Activated naive CD8-positive, alpha-beta T cell treated with anti-CD3 and anti-CD28 coated beads, Interleukin-2, amount 50 U/mL, for 16 hours (primary cell): Measurements from ENCODE around the gene FRMD8.

Experiments used
- DNase-seq: peaks from one replicate; pipeline ENCODE4 v3.0.0-alpha.2; 2020; ENCODE audit warnings: low read depth, low spot score

The FRMD8 gene

GRCh38 chr11:65376138-65376713 lies 10.2 kb upstream of the FRMD8 start:
- no peak for DNase-seq

- DNase-seq, result no peak
These were observed 9.4 kb upstream of the FRMD8 start for GRCh38 chr11:65377036-65377435.

DNA sequence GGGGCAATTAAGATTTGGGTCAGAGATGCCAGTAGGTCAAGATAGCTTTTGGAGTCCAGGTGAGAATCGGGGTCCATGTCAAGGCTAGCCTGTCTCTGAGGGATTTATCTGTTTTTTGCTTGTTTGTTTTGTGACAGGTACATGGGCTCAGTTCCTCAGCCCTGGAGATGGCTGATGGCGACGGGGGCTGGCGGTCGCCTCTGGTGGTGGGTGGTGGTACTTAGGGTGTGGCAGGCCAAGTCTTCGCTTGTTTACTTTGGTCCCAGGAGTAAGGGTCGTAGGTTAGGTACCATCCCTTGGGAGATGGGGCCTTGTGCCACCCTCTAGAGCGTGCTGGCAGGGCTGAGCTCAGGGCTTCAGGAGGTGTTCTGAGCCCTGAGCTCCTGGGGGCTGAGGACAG lies 8.7 kb upstream of the FRMD8 start:
- DNase-seq, result no peak

DNA sequence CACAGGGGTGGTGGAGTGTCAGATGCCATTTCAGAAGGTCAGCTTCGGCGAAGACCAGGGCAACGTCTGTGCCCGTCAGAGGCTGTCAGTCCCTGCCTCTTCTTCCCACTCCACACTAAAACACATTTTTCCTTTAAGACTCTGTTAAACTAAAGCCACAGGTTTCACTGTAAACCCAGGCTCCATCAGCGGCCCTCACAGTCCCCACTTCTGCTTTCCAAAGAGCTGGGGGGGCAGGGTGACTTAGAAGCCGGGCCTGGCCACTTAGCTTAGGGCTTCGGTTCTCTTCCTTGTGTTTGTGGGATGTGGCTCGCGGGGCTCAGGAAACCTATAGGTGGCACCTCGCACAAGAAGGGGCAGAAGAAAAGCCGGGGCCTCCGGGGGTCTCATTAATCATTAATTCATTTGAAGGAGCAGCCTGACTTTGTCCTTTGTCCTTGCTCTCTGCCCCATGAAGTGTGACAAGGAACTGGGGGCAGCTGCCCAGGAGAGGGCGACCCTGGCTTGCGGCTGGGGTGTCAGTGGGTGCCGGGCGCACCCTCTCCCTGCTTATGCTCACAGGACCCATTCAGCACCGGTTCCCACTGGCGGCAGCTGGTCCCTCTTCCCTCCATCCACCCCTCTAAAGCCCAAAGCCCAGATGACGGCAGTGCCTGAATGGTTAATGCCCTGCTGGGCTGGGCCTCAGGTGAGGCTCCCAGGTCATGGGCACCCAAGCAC lies 8.1 kb upstream of the FRMD8 start:
- no peak for DNase-seq

DNA sequence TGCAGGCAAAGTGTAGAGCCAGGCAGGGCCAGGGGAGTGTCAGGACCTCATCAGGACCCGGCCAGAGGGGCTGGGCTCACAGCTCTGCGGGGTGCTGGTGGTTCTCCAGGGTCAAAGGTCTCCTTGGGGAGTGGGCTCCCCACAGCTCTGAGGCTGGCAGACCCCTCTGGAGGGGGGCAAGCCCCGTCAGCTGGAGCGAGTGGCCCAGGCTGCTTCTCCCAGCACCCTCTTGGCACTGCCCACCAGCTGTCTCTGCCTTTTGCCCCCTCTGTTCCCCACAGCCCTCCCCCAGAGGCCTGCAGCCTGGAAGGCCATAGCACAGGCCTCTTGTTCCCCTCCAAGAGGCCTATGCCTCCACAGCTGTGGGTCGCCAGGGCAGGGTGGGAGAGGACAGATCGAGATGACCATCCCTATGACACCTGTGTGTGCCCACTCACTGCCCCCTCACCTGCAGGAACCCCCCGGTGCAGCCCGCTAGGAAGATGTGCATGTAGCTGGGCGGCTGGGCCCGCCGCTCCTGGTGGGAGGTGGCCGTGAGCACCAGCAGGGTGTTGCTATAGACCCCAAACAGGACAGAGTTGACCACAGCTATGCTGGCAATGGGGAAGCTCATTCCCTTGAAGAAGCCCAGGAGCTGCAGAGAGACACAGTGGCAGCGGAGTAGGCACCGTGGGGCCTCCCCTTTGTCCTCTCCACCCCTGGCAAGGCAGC lies 7.4 kb upstream of the FRMD8 start:
- no peak for DNase-seq

- no peak for DNase-seq
These were observed 6.6 kb upstream of the FRMD8 start for GRCh38 chr11:65379698-65380459.

GRCh38 chr11:65380460-65381119 lies 5.8 kb upstream of the FRMD8 start:
- no peak for DNase-seq

DNA sequence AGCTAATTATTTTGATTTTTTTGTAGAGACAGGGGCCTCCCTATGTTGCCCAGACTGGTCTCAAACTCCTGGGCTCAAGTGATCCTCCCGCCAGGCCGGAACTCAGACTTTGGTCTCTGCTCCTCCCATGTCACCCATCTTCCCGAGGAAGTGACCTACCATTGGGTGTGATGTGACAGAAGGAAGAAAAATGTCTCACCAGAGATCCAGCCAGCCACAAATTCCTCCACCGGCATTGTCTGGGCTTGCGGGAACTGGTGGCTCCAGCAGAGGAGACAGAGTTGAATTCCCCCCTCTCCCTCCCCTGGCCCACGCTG lies 4.8 kb upstream of the FRMD8 start:
- no peak for DNase-seq

DNA sequence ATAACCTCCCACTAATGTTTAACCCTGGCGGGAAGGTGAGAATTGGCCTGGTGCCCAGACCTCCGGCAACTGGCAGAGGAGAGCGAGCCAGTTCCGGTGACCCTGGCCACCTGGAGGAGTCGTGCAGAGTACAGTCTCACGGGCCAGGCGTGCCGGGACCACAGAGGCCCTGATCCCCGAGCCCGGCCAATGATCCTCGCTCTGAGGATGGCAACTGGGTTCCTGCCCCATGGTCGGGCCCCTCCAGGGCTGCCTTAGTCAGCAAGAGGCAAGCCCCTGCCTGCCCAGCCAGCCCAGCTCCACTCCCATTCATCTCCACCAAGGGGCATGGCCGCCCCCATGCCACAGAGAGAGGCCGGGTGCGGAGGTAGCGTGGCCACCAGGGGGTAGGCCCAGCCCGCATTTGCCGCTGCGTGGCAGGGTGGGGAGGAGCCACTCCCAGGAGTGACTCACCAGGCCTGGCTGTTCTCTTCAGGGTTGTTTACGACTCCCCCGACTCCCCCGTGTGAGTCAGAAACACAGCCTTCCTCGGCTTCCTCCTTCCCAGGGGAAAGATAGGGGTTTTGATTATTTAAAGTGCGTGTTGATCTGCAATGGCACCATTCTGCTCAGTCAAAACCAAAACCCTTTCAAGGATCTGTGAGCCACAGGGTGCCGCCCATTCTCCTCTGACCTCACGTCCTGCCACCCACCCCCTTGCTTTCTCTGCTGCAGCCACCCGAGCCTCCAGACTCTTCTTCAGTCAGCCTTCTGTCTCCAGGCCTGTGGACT lies 4.2 kb upstream of the FRMD8 start, which contains the start of gene SLC25A45:
SLC25A45 (minus strand) TSS at position 614 of the 771 bp plus-strand sequence. CDS start 695 bp downstream, outside the sequence.
- DNase-seq, result peak; percentile 92

DNA sequence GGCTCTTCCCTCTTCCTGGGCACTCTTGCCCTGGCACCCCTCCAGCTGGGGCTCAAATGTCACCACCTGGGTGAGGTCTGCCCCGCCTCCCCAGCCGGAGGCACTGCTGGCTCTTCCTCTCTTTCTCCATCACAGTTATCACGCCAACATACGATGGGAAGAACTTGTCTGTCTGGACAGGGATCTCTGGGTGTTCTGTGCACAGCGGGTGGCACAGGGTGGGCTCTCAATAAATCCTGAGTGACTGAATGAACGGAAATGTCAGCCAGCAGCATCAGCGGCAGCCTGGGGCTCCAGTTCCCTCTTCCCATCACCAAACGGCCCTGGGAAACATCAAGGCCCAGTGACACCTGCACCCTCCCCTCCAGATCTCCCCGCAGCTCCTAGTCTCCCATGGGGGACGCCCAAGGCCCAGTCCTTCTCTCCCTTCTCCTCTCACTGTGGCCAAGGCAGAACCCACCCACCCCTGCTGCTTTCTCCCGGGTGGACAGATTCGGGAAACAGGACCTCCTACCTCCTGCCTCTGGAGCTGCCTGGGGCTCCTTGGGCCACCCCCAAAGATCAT lies 3.6 kb upstream of the FRMD8 start:
- DNase-seq, result no peak

DNA sequence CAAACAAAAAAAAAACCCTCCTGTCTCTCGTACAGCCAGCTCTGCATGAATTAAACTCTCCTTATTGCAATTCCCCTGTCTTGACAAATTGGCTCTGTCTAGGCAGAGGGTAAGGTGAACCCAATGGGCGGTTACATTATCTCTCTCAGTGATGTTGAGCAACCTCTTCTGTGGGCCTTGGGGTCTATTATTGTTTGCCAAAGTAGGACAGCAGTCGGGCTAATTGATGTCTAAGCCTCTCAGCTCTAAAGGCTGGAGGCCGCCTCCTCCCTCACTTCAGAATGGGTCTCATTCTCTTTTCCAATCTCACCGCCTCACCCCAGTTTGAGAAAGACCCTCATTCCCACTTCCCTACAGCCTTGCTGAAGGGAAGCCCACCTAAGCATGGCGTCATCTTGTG lies 2.7 kb upstream of the FRMD8 start:
- DNase-seq, result no peak

DNA sequence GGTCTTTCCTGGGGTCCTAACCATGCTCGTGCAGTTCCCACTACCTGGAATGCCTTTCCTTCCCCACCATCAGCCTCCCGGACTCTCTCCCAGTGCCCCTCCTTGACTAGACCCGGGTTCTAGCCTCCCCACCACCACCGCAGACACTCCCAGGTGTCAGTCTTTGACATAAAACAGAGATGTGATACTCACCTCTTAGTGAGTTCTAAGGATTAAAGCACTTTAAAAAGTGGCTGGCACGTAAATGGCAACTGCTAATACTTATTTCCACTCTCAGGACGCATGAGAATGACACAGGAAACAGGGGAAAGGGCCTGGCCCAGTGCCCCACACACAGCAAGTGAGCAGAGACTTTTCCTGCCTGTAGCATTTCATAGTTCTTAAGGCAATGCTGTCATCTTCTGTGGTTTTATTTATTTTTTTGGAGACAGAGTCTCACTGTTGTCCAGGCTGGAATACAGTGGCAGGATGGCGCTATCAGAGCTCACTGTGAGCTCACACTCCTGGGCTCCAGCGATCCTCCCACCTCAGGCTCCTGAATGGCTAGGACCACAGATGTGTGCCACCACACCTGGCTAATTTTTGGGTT lies 2.0 kb upstream of the FRMD8 start:
- DNase-seq, result no peak

GRCh38 chr11:65388731-65389130 lies 2.3 kb downstream of the FRMD8 start:
- DNase-seq, result no peak

GRCh38 chr11:65389294-65389980 lies 3.0 kb downstream of the FRMD8 start:
- no peak for DNase-seq

GRCh38 chr11:65390099-65390941 lies 3.9 kb downstream of the FRMD8 start:
- DNase-seq, result no peak

GRCh38 chr11:65390996-65391395 lies 4.6 kb downstream of the FRMD8 start:
- no peak for DNase-seq

DNA sequence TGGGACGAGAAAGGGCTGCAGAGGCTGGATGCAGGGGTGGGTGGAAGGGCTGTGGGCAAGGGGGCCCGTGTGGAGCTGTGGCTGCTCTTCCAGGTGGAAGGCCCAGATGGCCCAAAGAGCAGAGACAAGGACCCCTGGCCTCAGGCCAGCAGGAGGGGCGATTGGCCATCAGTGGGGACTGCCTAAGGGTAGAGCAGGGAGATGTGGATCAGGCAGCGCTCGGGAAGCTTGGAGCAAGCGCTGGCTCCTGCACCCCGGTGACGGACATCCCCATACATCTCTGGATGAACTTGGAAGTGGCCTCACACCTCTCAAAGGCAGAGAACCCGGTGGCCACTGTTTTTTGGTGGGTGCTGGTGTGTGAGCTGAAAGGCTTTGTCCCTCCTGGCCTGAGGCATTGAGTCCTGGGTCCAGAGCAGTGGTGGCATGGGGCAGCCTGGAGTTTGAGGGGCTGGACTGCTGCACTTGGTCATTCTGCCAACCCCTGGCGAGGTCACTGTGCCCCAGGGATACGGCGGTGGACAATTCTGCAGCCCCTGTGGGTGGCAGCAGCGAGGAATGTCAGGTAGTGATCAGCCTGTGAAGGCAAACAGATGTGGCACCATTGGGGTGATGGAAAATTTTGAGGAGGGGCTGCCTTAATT lies 5.9 kb downstream of the FRMD8 start:
- DNase-seq, result no peak

- DNase-seq, result no peak
These were observed 6.5 kb downstream of the FRMD8 start for GRCh38 chr11:65392899-65393298.
